Esophagus muscularis mucosa (tissue), 4 donors: ENCODE data around the gene DECR2. TPM values are rescaled to one million over a fixed set of nuclear protein-coding genes. Genes with fewer than 3 reads are reported as not detected.
"Not testable (repeated sequence)": the region's sequence is repeated elsewhere in the genome, so short reads cannot be mapped to it uniquely, and the experiment has no call there.

Source experiments
- DNase-seq: peaks from one replicate; pipeline ENCODE4 v3.0.0-alpha.2; 2017; ENCODE audit errors: extremely low spot score
- H3K27ac ChIP-seq, 4 donors: fragments of 200-600 bp; sonication (generic); replicated peaks in 1 of 4; 1 replicate in 3 of 4; 2 replicates in 1 of 4; pipeline ENCODE4 v1.5.1; 2016 to 2019; ENCODE audit warnings: mild to moderate bottlenecking in 1 of 4
- H3K27me3 ChIP-seq, 4 donors: fragments of 200-600 bp; sonication (generic); one replicate each; pipeline versions ENCODE4 v1.5.1 to v1.6.0; 2016 to 2019
- H3K36me3 ChIP-seq, 4 donors: fragments of 200-600 bp; sonication (generic); one replicate each; pipeline ENCODE4 v1.5.1; 2016 to 2019
- H3K4me1 ChIP-seq, 4 donors: fragments of 200-600 bp; sonication (generic); one replicate each; pipeline ENCODE4 v1.5.1; 2016 to 2019
- H3K4me3 ChIP-seq, 4 donors: fragments of 200-600 bp; sonication (generic); 1 replicate in 2 of 4; 2 replicates in 2 of 4; pipeline ENCODE4 v1.5.1; 2016 to 2019; ENCODE audit warnings: mild to moderate bottlenecking in 4 of 4, moderate library complexity in 1 of 4
- H3K9me3 ChIP-seq, 4 donors: fragments of 200-600 bp; sonication (generic); 1 replicate in 3 of 4; 2 replicates in 1 of 4; pipeline ENCODE4 v1.5.1; 2016 to 2019
- EP300 ChIP-seq: sonication (generic); formaldehyde crosslinking; IDR thresholded peaks from one replicate; pipeline ENCODE4 v1.6.1; 2017; ENCODE audit warnings: antibody characterized with exemption
- POLR2A ChIP-seq: fragments of 450-650 bp; IDR thresholded peaks from one replicate; pipeline ENCODE4 v1.6.1; 2017; ENCODE audit warnings: antibody characterized with exemption, moderate library complexity, mild to moderate bottlenecking, low read depth
- POLR2AphosphoS5 ChIP-seq, 2 donors: sonication (generic); formaldehyde crosslinking; IDR thresholded peaks; one replicate each; pipeline ENCODE4 v1.6.1; 2017; ENCODE audit warnings: antibody characterized with exemption in 2 of 2
- WGBS: methylation state at CpG from one replicate; pipeline ENCODE4 v1.1.5; 2018; 5-methylcytosine and 5-hydroxymethylcytosine counted together
- intact Hi-C: fragments of 100-400 bp; cut with DNase I; formaldehyde crosslinking; loops from one replicate; pipeline ENCODE4 v1.15.1; 2023
- total RNA-seq, 4 donors: library from RNA; depleted of rRNA; stranded (reverse); fragments of >200 nt; gene quantifications; one replicate each; pipeline versions ENCODE4 v1.1.0 to v1.2.1, GENCODE V29; 2016
- TF ChIP-seq, protein P1 (sequence below), 3 experiments: fragments of 200-600 bp in 2 of 3; fragments of 450-650 bp in 1 of 3; sonication (generic) in 2 of 3; IDR thresholded peaks; one replicate each; pipeline ENCODE4 v1.5.1; 2017 to 2019; ENCODE audit warnings: antibody characterized with exemption in 3 of 3, mild to moderate bottlenecking in 2 of 3, moderate library complexity in 1 of 3

DECR2 gene
- total RNA-seq, 4 donors from 2014 or later = 11.8 to 18.3 (median 17.4) TPM

DNA sequence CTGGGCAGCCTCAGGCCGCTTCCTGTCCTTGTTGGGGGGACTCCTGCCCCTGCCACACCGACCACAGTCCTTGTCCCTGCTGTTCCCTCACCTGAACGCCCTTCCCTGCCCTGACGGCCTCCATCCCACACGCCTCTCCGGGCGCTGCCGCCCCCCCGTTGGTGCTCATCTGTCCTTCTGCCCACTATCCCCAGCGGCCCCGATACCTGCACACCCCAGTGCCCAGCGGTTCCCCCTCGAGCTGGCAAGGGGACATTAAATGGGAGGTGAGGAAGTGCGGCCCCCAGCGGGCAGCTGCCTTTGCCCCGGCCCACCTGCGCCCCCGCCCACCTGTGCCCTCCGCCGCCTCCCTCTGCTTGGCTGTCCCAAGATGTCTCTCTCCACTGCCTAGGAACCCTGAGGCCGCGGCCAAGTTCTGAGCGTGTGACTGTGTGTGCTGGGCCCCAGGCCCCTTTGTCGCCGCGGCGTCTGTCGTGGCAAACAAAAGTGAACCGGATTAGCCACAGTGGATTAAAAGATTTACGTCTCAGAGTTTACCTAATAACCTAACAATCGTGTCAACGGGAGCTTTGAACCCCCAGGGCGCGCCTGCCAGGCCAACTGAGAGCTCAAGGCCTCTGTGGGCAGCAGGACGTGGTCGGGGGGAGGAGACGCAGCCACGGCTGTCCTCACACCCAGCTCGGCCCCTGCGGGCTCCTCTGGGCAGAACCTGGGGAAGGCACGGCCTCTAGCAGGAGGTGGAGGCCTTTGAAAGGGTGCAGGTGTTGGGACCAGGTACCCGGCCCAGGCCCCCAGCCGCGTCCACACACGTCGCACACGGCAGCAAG is 41.6 kb upstream of the DECR2 start:
- Histone ChIP-seq H3K36me3 (no peaks in the 10 kb centered on the region), H3K27ac (no peak overlapping the region), H3K9me3 (no peaks in the 10 kb centered on the region), H3K4me3 (no peak overlapping the region), H3K27me3 (peaks cover 0 to 38% (median 0%) of the 10 kb centered on the region in 4 donors), H3K4me1 (peaks cover 0 to 9% (median 4%) of the 10 kb centered on the region in 4 donors)
- TF ChIP-seq, protein P1, sequence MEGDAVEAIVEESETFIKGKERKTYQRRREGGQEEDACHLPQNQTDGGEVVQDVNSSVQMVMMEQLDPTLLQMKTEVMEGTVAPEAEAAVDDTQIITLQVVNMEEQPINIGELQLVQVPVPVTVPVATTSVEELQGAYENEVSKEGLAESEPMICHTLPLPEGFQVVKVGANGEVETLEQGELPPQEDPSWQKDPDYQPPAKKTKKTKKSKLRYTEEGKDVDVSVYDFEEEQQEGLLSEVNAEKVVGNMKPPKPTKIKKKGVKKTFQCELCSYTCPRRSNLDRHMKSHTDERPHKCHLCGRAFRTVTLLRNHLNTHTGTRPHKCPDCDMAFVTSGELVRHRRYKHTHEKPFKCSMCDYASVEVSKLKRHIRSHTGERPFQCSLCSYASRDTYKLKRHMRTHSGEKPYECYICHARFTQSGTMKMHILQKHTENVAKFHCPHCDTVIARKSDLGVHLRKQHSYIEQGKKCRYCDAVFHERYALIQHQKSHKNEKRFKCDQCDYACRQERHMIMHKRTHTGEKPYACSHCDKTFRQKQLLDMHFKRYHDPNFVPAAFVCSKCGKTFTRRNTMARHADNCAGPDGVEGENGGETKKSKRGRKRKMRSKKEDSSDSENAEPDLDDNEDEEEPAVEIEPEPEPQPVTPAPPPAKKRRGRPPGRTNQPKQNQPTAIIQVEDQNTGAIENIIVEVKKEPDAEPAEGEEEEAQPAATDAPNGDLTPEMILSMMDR (IDR thresholded peaks at IDR 0.05) = no peak
- TF ChIP-seq POLR2AphosphoS5 (IDR thresholded peaks at IDR 0.05) (no peak), EP300 (no peak), POLR2A (no peak)
- DNase-seq = no peak
- intact Hi-C loops = loop anchor here (5.0 kb wide), 1 partner anchor 243 kb away; no protein-coding TSS in a partner anchor
- WGBS = 93% methylated on average over 36 of the region's 47 CpGs

- no peak overlapping the region for H3K4me3 ChIP-seq
- 90% methylated on average over 42 of the region's 47 CpGs for WGBS
- TF ChIP-seq POLR2AphosphoS5 (IDR thresholded peaks at IDR 0.05) (no peak), EP300 (no peak), POLR2A (no peak)
- TF ChIP-seq, protein P1 (IDR thresholded peaks at IDR 0.05) = no peak
- H3K27ac ChIP-seq = no peak overlapping the region
- intact Hi-C loops = loop anchor here (5.0 kb wide), 1 partner anchor 244 kb away; no protein-coding TSS in a partner anchor
- DNase-seq = no peak
- peaks cover 0 to 38% (median 0%) of the 10 kb centered on the region in 4 donors for H3K27me3 ChIP-seq
- no peaks in the 10 kb centered on the region for H3K36me3 ChIP-seq
- H3K9me3 ChIP-seq = no peaks in the 10 kb centered on the region
- peaks cover 0 to 9% (median 4%) of the 10 kb centered on the region in 4 donors for H3K4me1 ChIP-seq
Measured at GRCh38 chr16:360698-361336, 40.9 kb upstream of the DECR2 start.

GRCh38 chr16:361341-361871 is 40.3 kb upstream of the DECR2 start:
- Histone ChIP-seq H3K4me1 (peaks cover 0 to 9% (median 4%) of the 10 kb centered on the region in 4 donors), H3K27ac (no peak overlapping the region), H3K9me3 (no peaks in the 10 kb centered on the region), H3K27me3 (peaks cover 0 to 38% (median 0%) of the 10 kb centered on the region in 4 donors), H3K4me3 (no peak overlapping the region), H3K36me3 (peaks cover 0 to 3% (median 2%) of the 10 kb centered on the region in 4 donors)
- intact Hi-C loops = loop anchor here (5.0 kb wide), 1 partner anchor 244 kb away; no protein-coding TSS in a partner anchor
- DNase-seq = no peak
- TF ChIP-seq POLR2AphosphoS5 (IDR thresholded peaks at IDR 0.05) = no peak
- no peak for TF ChIP-seq POLR2A
- TF ChIP-seq EP300 = no peak
- TF ChIP-seq, protein P1 (IDR thresholded peaks at IDR 0.05) = no peak
- WGBS = 81% methylated on average over 24 of the region's 30 CpGs

DNA sequence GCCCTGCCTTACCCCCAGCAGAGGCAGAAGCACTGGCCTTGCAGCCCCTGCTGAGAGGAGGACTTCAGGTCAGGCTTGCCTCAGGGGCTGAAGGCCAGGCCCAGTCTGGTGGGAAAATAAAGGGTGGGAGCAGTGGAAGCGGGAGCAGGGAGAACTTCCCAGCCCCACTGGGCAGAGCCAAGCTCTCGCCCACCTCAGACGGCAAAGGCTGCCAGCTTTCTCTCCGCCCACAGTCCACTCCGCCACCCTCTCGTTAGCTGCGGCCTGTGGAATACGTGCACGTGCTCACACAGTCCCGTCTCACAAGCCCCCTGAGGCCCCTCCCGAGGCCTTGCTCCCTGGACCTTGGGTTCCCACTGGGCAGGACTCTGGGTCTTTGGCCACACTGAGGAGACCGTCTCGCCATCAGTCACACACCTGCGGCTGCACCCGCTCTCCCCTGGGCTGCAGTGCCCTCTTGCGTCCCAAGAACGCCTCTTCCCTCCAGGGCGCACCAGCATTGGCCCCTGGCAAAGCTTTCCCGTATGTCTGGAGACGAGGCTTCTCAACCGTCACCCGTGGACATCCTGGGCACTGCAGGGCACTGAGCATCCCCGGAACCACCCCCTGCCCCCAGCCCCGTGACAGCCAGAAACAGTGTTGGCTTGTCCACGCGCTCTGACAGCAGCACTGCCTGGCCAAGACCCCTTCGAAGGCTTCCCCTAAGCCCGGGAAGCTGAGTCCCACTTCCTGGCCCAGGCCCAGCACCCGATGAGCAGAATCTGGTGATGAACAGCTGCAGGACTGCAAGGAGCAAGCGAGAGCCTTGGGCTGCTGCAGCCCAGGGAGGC is 39.6 kb upstream of the DECR2 start:
- TF ChIP-seq, protein P1 (IDR thresholded peaks at IDR 0.05) = peak; percentile 52 to 77 (median 68)
- TF ChIP-seq POLR2A (no peak), EP300 (no peak), POLR2AphosphoS5 (IDR thresholded peaks at IDR 0.05) (peak in 1 of 2 donors; percentile 35)
- H3K4me1 ChIP-seq = peaks cover 0 to 9% (median 4%) of the 10 kb centered on the region in 4 donors
- WGBS = 40% methylated on average over 15 of the region's 30 CpGs
- peaks cover 6 to 10% (median 9%) of the 10 kb centered on the region in 4 donors for H3K36me3 ChIP-seq
- H3K27me3 ChIP-seq = peaks cover 0 to 38% (median 0%) of the 10 kb centered on the region in 4 donors
- intact Hi-C loops = loop anchor here (5.0 kb wide), 1 partner anchor 245 kb away; no protein-coding TSS in a partner anchor
- no peaks in the 10 kb centered on the region for H3K9me3 ChIP-seq
- no peak overlapping the region for H3K27ac ChIP-seq
- H3K4me3 ChIP-seq = no peak overlapping the region
- DNase-seq = no peak

DNA sequence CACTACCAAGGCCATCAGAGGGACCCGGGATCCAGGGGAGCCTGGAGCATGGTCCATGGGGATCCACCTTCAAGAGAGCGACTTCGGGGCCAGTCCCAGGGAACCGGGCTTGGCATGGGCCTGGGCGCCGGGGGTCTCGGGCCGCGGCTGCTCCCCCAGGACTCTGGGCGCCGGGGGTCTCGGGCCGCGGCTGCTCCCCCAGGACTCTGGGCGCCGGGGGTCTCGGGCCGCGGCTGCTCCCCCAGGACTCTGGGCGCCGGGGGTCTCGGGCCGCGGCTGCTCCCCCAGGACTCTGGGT is 39.0 kb upstream of the DECR2 start:
- not testable (repeated sequence) for DNase-seq, H3K27ac ChIP-seq, H3K9me3 ChIP-seq, H3K4me3 ChIP-seq, H3K4me1 ChIP-seq
- WGBS = 79% methylated on average over 3 of the region's 24 CpGs
- Histone ChIP-seq H3K27me3 (peaks cover 0 to 38% (median 0%) of the 10 kb centered on the region in 4 donors), H3K36me3 (peaks cover 11 to 15% (median 14%) of the 10 kb centered on the region in 4 donors)
- intact Hi-C loops = loop anchor here (5.0 kb wide), 1 partner anchor 245 kb away; no protein-coding TSS in a partner anchor
